ENCODE measurements around the gene FRMD8. TPM values are rescaled to one million over a fixed set of nuclear protein-coding genes. Genes with fewer than 3 reads are reported as not detected.
A peak's percentile ranks its signal among the peaks of the same experiment; 100 is the strongest.

FRMD8 gene
- total RNA-seq, 2 donors from 2014 or later, result 38.1 to 42.2 TPM

DNA sequence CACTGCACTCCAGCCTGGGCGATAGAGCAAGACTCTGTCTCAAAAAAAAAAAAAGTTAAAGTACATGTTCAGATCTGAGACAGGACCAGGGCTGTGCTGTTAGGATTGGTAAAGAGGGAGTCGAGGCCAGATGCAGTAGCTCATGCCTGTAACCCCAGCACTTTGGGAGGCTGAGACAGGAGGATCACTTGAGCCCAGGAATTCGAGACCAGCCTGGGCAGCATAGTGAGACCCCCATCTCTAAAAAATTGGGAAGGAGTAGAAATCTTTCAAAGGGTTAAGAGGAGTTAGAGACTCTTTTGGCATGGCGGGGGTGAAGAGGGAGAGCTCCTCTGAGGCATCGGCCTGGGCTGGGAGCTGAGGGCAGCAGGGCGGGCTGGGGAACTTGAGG is 15.8 kb upstream of the FRMD8 start:
- intact Hi-C loops (cut with DNase I, micrococcal nuclease), result loop anchor here in 1 of 2 donors (10.0 kb wide), 1 partner anchor 144 kb away; no protein-coding TSS in a partner anchor
- no peak for ATAC-seq
- DNase-seq, result no peak

DNA sequence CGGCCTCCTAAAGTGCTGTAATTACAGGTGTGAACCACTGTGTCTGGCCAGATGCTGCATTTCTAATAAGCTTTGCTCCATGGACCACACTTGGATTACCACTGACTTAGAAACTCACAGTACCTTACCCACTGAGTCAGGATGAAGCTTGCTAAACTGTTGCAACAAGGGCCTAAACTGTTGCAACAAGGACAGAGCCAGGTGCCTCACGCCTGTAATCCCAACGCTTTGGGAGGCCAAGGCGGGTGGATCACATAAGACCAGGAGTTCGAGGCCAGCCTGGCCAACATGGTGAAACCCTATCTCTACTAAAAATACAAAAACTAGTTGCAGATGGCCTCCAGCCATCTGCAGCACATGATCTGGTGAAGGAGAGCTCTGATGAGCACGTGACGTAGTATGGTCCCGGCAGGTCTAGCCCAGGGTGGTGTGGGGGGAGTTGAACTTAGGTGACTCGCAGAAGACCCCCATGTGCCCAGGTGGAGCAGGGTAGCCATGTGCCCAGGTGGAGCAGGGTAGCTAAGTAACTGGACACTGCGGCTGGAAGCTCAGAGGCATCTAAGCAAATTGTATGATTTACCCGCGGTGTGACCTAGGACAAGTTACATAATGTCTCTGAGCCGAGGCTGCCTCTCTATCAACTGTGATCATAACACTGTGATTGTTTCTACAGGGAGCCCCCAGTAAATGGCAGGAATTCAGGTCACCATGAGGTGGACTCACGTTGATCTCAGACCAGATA is 12.4 kb upstream of the FRMD8 start:
- intact Hi-C loops (cut with DNase I, micrococcal nuclease), result loop anchor here in 1 of 2 donors (10.0 kb wide), 1 partner anchor 141 kb away; no protein-coding TSS in a partner anchor
- ATAC-seq, result no peak
- DNase-seq, result no peak

GRCh38 chr11:65375012-65375411 is 11.4 kb upstream of the FRMD8 start:
- DNase-seq (no peak), ATAC-seq (peak; percentile 74)
- intact Hi-C loops (cut with DNase I, micrococcal nuclease), result loop anchor here in 1 of 2 donors (10.0 kb wide), 1 partner anchor 140 kb away; no protein-coding TSS in a partner anchor

- intact Hi-C loops (cut with DNase I, micrococcal nuclease), result loop anchor here in 1 of 2 donors (10.0 kb wide), 1 partner anchor 139 kb away; no protein-coding TSS in a partner anchor
- no peak for DNase-seq
- ATAC-seq, result no peak
These were observed 10.2 kb upstream of the FRMD8 start for GRCh38 chr11:65376138-65376713.

- intact Hi-C loops (cut with DNase I, micrococcal nuclease), result loop anchor here in 1 of 2 donors (10.0 kb wide), 1 partner anchor 138 kb away; no protein-coding TSS in a partner anchor
- DNase-seq (no peak), ATAC-seq (no peak)
These were observed 9.4 kb upstream of the FRMD8 start for GRCh38 chr11:65377036-65377435.

GRCh38 chr11:65377777-65378176 is 8.7 kb upstream of the FRMD8 start:
- DNase-seq (no peak), ATAC-seq (no peak)
- intact Hi-C loops (cut with DNase I, micrococcal nuclease), result loop anchor here in 1 of 2 donors (10.0 kb wide), 1 partner anchor 137 kb away; no protein-coding TSS in a partner anchor

DNA sequence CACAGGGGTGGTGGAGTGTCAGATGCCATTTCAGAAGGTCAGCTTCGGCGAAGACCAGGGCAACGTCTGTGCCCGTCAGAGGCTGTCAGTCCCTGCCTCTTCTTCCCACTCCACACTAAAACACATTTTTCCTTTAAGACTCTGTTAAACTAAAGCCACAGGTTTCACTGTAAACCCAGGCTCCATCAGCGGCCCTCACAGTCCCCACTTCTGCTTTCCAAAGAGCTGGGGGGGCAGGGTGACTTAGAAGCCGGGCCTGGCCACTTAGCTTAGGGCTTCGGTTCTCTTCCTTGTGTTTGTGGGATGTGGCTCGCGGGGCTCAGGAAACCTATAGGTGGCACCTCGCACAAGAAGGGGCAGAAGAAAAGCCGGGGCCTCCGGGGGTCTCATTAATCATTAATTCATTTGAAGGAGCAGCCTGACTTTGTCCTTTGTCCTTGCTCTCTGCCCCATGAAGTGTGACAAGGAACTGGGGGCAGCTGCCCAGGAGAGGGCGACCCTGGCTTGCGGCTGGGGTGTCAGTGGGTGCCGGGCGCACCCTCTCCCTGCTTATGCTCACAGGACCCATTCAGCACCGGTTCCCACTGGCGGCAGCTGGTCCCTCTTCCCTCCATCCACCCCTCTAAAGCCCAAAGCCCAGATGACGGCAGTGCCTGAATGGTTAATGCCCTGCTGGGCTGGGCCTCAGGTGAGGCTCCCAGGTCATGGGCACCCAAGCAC is 8.1 kb upstream of the FRMD8 start:
- ATAC-seq (no peak), DNase-seq (peak in 1 of 2 donors; percentile 44)
- intact Hi-C loops (cut with DNase I, micrococcal nuclease), result loop anchor here in 1 of 2 donors (10.0 kb wide), 1 partner anchor 136 kb away; no protein-coding TSS in a partner anchor

- ATAC-seq, result no peak
- intact Hi-C loops (cut with DNase I, micrococcal nuclease), result loop anchor here in 1 of 2 donors (10.0 kb wide), 1 partner anchor 136 kb away; no protein-coding TSS in a partner anchor
- DNase-seq, result no peak
These were observed 7.4 kb upstream of the FRMD8 start for GRCh38 chr11:65378928-65379638.

DNA sequence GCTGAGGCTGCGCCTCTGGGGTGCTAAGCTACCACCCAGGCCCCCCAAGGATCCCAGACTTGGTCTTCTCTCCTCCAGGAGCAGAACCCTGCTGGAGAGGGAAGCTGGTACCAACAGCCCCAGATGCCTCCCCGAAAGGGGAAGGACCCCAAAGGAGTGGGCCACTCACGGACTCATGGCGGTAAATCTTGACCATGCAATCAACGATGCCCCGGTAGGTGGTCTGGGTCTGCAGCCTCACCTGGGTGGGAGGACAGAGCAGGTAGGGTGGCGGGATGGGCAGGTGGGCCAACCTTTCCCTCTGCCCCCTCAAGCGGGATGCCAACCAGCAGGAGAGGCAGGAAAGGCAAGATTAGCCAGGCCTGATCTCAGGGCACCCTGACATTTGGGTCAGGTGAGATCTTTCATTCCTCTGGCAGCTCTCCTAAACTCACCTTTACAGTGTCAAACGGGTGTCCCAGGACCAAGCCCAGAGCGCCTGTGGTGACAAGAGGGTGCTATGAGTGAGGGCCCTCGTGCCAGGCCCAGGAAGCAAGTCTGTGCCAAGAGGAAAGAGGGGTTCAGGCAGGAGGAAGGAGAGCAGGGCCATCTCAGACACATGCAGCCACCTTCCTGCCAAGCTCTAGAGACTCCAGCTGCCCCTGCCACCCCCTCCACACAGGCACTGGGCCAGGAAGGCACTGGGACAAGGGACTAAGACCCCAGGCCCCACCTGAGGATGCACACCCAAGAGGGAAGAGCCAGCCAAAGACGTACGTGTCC is 6.6 kb upstream of the FRMD8 start:
- intact Hi-C loops (cut with DNase I, micrococcal nuclease), result loop anchor here in 1 of 2 donors (5.0 to 10.0 kb wide), 2 partner anchors 37 to 135 kb away; no protein-coding TSS in a partner anchor
- ATAC-seq, result no peak
- no peak for DNase-seq

GRCh38 chr11:65380460-65381119 is 5.8 kb upstream of the FRMD8 start:
- intact Hi-C loops (cut with DNase I, micrococcal nuclease), result loop anchor here in 1 of 2 donors (5.0 kb wide), 1 partner anchor 37 kb away; no protein-coding TSS in a partner anchor
- DNase-seq, result peak; percentile 55 to 71

GRCh38 chr11:65381716-65382032 is 4.8 kb upstream of the FRMD8 start:
- intact Hi-C loops (cut with DNase I, micrococcal nuclease), result loop anchor here in 1 of 2 donors (5.0 kb wide), 1 partner anchor 36 kb away; no protein-coding TSS in a partner anchor
- ATAC-seq (peak; percentile 58), DNase-seq (no peak)

More at GRCh38 chr11:65380460-65381119, 5.8 kb upstream of the FRMD8 start:
- peak; percentile 44 for ATAC-seq

DNA sequence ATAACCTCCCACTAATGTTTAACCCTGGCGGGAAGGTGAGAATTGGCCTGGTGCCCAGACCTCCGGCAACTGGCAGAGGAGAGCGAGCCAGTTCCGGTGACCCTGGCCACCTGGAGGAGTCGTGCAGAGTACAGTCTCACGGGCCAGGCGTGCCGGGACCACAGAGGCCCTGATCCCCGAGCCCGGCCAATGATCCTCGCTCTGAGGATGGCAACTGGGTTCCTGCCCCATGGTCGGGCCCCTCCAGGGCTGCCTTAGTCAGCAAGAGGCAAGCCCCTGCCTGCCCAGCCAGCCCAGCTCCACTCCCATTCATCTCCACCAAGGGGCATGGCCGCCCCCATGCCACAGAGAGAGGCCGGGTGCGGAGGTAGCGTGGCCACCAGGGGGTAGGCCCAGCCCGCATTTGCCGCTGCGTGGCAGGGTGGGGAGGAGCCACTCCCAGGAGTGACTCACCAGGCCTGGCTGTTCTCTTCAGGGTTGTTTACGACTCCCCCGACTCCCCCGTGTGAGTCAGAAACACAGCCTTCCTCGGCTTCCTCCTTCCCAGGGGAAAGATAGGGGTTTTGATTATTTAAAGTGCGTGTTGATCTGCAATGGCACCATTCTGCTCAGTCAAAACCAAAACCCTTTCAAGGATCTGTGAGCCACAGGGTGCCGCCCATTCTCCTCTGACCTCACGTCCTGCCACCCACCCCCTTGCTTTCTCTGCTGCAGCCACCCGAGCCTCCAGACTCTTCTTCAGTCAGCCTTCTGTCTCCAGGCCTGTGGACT is 4.2 kb upstream of the FRMD8 start, which contains the start of gene SLC25A45:
TSS of gene SLC25A45 (minus strand) at position 614 of the 771 bp plus-strand sequence. CDS start 695 bp downstream, outside the sequence.
- DNase-seq (peak; percentile 90 to 95), ATAC-seq (peak; percentile 82)
- intact Hi-C loops (cut with DNase I, micrococcal nuclease), result loop anchor here in 1 of 2 donors (5.0 kb wide), 1 partner anchor 35 kb away; no protein-coding TSS in a partner anchor

GRCh38 chr11:65382804-65383368 is 3.6 kb upstream of the FRMD8 start:
- intact Hi-C loops (cut with DNase I, micrococcal nuclease), result loop anchor here in 1 of 2 donors (5.0 kb wide), 1 partner anchor 34 kb away; no protein-coding TSS in a partner anchor
- ATAC-seq (peak; percentile 55), DNase-seq (peak; percentile 92 to 93)

GRCh38 chr11:65383778-65384177 is 2.7 kb upstream of the FRMD8 start:
- DNase-seq (no peak), ATAC-seq (no peak)
- intact Hi-C loops (cut with DNase I, micrococcal nuclease), result loop anchor here in 1 of 2 donors (5.0 kb wide), 1 partner anchor 34 kb away; no protein-coding TSS in a partner anchor

DNA sequence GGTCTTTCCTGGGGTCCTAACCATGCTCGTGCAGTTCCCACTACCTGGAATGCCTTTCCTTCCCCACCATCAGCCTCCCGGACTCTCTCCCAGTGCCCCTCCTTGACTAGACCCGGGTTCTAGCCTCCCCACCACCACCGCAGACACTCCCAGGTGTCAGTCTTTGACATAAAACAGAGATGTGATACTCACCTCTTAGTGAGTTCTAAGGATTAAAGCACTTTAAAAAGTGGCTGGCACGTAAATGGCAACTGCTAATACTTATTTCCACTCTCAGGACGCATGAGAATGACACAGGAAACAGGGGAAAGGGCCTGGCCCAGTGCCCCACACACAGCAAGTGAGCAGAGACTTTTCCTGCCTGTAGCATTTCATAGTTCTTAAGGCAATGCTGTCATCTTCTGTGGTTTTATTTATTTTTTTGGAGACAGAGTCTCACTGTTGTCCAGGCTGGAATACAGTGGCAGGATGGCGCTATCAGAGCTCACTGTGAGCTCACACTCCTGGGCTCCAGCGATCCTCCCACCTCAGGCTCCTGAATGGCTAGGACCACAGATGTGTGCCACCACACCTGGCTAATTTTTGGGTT is 2.0 kb upstream of the FRMD8 start:
- ATAC-seq (no peak), DNase-seq (no peak)
- intact Hi-C loops (cut with DNase I, micrococcal nuclease), result loop anchor here in 1 of 2 donors (5.0 kb wide), 1 partner anchor 33 kb away; no protein-coding TSS in a partner anchor
